Smooth muscle cell (in vitro differentiated cells): ENCODE results near the gene DDX24. TPM values are rescaled to one million over a fixed set of nuclear protein-coding genes. Genes with fewer than 3 reads are reported as not detected.

Experiments used
- DNase-seq: peaks from one replicate; lab custom pipeline; 2025; ENCODE audit not compliant: unreplicated experiment; lab: John Stamatoyannopoulos, UW
- H2AFZ ChIP-seq: fragments of 200-600 bp; sonication (generic); 2 replicates; pipeline ENCODE4 v1.6.0; 2016; ENCODE audit warnings: antibody characterized with exemption, low read depth, mild to moderate bottlenecking
- H3F3A ChIP-seq: fragments of 200-600 bp; sonication (generic); 2 replicates; pipeline ENCODE4 v1.6.0; 2017; ENCODE audit warnings: antibody characterized with exemption, low read depth
- H3K27ac ChIP-seq: fragments of 200-600 bp; sonication (generic); 2 replicates; pipeline ENCODE4 v1.5.1; 2016; ENCODE audit warnings: low read depth, mild to moderate bottlenecking
- H3K27me3 ChIP-seq: fragments of 200-600 bp; sonication (generic); 2 replicates; pipeline ENCODE4 v1.6.1; 2016; ENCODE audit warnings: low read depth, mild to moderate bottlenecking
- H3K36me3 ChIP-seq: fragments of 200-600 bp; sonication (generic); 2 replicates; pipeline ENCODE4 v1.5.1; 2016; ENCODE audit warnings: low read depth
- H3K4me1 ChIP-seq: fragments of 200-600 bp; sonication (generic); 2 replicates; pipeline ENCODE4 v1.5.1; 2016; ENCODE audit warnings: low read depth
- H3K4me2 ChIP-seq: fragments of 200-600 bp; sonication (generic); 2 replicates; pipeline ENCODE4 v1.6.0; 2016; ENCODE audit warnings: mild to moderate bottlenecking
- H3K4me3 ChIP-seq: fragments of 200-600 bp; sonication (generic); 2 replicates; pipeline ENCODE4 v1.5.1; 2016; ENCODE audit warnings: mild to moderate bottlenecking
- H3K79me2 ChIP-seq: fragments of 200-600 bp; sonication (generic); 2 replicates; pipeline ENCODE4 v1.6.0; 2016; ENCODE audit warnings: low read depth, mild to moderate bottlenecking
- H3K9ac ChIP-seq: fragments of 200-600 bp; sonication (generic); 2 replicates; pipeline ENCODE4 v1.6.0; 2016; ENCODE audit warnings: low read depth
- H3K9me3 ChIP-seq: fragments of 200-600 bp; sonication (generic); replicated peaks from 2 replicates; pipeline ENCODE4 v1.5.1; 2016; ENCODE audit warnings: low read depth
- H4K20me1 ChIP-seq: fragments of 200-600 bp; sonication (generic); 2 replicates; pipeline ENCODE4 v1.6.0; 2016; ENCODE audit warnings: low read depth
- WGBS: methylation state at CpG from one replicate; pipeline ENCODE4 v1.1.7; 2016; ENCODE audit warnings: low lambda C conversion rate; 5-methylcytosine and 5-hydroxymethylcytosine counted together
- polyA plus RNA-seq: library from polyadenylated mRNA; unstranded; fragments of >200 nt; fragmentation: Nextera tagmentation; extraction: Ambion mirVana; gene quantifications from 2 replicates; pipeline ENCODE4 v1.2.1, GENCODE V29; 2016
- total RNA-seq: library from RNA; depleted of rRNA; stranded (reverse); fragments of >200 nt; gene quantifications from 2 replicates; pipeline ENCODE4 v1.2.3, GENCODE V29; 2014
- TF ChIP-seq, protein P1 (sequence below): fragments of 200-600 bp; sonication (generic); IDR thresholded peaks from 2 replicates; pipeline ENCODE4 v1.5.1; 2017; ENCODE audit warnings: borderline replicate concordance, mild to moderate bottlenecking, antibody characterized with exemption; ENCODE audit not compliant: insufficient read depth, poor library complexity, severe bottlenecking

DDX24 gene
- total and polyA plus RNA-seq, 2 experiments from 2014 or later = 117 to 118 TPM

DNA sequence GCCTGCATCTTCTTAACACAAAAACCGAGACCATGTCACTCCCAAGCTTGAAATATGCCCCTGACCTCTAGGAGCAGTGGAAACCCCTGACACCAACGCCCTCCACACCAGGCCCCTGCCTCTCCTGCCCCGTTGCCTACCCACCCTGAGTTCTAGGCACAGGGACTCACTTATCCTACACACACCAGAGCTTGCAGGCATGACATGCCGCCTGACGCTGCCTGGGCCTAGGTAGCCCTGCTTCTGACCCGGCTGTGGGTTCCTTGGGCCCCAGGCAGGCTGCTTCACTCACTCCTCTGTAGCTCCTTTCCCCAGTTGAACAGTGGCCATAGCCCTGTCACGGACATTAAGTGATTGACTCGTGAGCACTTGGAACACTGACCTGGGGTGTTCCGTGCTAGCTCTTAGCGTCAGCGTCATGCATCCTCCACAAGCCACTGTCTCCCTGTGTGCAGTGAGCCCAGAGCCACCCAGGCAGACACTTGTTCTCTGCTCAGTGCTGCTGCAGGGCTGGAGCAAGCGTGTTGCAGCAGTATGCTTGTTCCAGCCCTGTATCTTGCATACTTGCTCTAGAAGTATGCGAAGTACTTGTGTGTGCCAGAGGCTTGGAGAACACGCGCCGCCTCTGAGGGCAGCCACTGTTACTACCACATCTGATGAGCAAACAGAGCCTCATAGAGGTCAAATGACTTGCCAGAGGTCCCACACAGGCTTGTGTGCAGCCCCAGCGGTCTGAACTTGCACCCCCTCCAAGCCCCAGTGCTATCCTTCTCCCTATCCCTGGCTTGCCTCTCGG lies 39.3 kb downstream of the DDX24 start:
- Histone ChIP-seq H3K9ac (no peak overlapping the region), H3K4me2 (no peak overlapping the region), H3K4me1 (no peaks in the 10 kb centered on the region), H3K4me3 (no peak overlapping the region), H3K9me3 (no peaks in the 10 kb centered on the region), H4K20me1 (peaks cover 4% of the 10 kb centered on the region), H3F3A (no peaks in the 10 kb centered on the region), H3K27ac (no peak overlapping the region), H3K79me2 (no peaks in the 10 kb centered on the region), H2AFZ (no peak overlapping the region), H3K27me3 (no peaks in the 10 kb centered on the region), H3K36me3 (no peaks in the 10 kb centered on the region)
- DNase-seq = no peak
- WGBS = 92% methylated on average over 18 of the region's 18 CpGs
- TF ChIP-seq, protein P1, sequence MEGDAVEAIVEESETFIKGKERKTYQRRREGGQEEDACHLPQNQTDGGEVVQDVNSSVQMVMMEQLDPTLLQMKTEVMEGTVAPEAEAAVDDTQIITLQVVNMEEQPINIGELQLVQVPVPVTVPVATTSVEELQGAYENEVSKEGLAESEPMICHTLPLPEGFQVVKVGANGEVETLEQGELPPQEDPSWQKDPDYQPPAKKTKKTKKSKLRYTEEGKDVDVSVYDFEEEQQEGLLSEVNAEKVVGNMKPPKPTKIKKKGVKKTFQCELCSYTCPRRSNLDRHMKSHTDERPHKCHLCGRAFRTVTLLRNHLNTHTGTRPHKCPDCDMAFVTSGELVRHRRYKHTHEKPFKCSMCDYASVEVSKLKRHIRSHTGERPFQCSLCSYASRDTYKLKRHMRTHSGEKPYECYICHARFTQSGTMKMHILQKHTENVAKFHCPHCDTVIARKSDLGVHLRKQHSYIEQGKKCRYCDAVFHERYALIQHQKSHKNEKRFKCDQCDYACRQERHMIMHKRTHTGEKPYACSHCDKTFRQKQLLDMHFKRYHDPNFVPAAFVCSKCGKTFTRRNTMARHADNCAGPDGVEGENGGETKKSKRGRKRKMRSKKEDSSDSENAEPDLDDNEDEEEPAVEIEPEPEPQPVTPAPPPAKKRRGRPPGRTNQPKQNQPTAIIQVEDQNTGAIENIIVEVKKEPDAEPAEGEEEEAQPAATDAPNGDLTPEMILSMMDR = no peak

DNA sequence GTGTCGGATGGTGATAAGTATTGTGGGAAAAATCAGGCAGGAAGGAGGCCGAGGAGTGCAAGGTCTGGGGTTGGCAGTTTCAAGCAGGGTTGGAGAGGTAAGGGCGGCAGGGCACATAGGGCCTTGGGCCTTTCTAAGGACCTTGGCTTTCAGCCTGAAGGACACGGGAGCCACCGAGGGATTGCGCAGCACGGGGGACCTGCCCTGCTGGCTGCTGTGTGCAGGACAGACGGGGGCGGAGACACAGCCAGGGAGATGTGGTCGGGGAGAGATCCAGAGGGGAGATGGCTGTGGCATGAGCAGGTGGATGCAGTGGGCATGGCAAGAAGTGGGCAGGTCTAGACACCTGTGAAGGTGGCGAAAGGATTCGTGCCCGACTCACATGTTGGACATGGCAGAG lies 40.2 kb downstream of the DDX24 start:
- no peak overlapping the region for H3K27ac ChIP-seq
- TF ChIP-seq, protein P1 = no peak
- DNase-seq = no peak
- no peaks in the 10 kb centered on the region for H3K36me3 ChIP-seq
- H3K79me2 ChIP-seq = no peaks in the 10 kb centered on the region
- no peaks in the 10 kb centered on the region for H3K9me3 ChIP-seq
- H3K4me2 ChIP-seq = no peak overlapping the region
- no peak overlapping the region for H3K4me3 ChIP-seq
- H3K9ac ChIP-seq = no peak overlapping the region
- H4K20me1 ChIP-seq = peaks cover 5% of the 10 kb centered on the region
- H2AFZ ChIP-seq = no peak overlapping the region
- H3K27me3 ChIP-seq = no peaks in the 10 kb centered on the region
- no peaks in the 10 kb centered on the region for H3F3A ChIP-seq
- 95% methylated on average over 13 of the region's 13 CpGs for WGBS
- no peaks in the 10 kb centered on the region for H3K4me1 ChIP-seq

DNA sequence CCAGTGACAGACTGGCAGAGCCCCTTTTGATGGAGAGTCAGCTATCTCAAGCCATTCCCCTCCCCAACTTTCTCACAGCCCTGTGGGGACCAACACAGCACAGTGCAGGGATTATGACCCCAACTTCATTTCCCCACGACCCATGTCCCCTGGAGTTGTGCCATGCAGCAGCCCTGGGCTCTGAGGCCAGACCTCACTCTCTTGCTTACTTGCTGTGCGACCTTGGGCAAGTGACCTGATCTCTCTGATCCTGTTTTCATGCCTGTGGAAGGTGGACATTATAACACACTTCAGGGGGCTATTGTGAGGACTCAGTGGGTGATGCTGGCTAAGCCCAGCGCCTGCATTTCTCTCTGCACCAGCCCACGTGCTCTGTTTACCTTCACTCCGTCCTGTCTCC lies 40.8 kb downstream of the DDX24 start:
- H3K4me3 ChIP-seq = no peak overlapping the region
- peaks cover 5% of the 10 kb centered on the region for H4K20me1 ChIP-seq
- H3K27me3 ChIP-seq = no peaks in the 10 kb centered on the region
- TF ChIP-seq, protein P1 = no peak
- no peak overlapping the region for H2AFZ ChIP-seq
- no peak for DNase-seq
- H3K4me2 ChIP-seq = no peak overlapping the region
- 94% methylated on average over 5 of the region's 5 CpGs for WGBS
- H3K9me3 ChIP-seq = no peaks in the 10 kb centered on the region
- H3K79me2 ChIP-seq = no peaks in the 10 kb centered on the region
- no peaks in the 10 kb centered on the region for H3K36me3 ChIP-seq
- no peak overlapping the region for H3K27ac ChIP-seq
- H3K9ac ChIP-seq = no peak overlapping the region
- H3K4me1 ChIP-seq = no peaks in the 10 kb centered on the region
- no peaks in the 10 kb centered on the region for H3F3A ChIP-seq
